Prostate gland (tissue), 2 donors: ENCODE data around the gene PPP1R13L.

Experiments
- CTCF ChIP-seq, 4 experiments: fragments of 200-600 bp in 2 of 4; fragments of 450-650 bp in 2 of 4; sonication (generic) in 2 of 4; IDR thresholded peaks; 1 replicate in 3 of 4; 2 replicates in 1 of 4; pipeline ENCODE4 v1.5.1; 2016 to 2019; ENCODE audit warnings: antibody characterized with exemption in 4 of 4, mild to moderate bottlenecking in 2 of 4, moderate library complexity in 2 of 4
- POLR2A ChIP-seq: fragments of 450-650 bp; IDR thresholded peaks from one replicate; pipeline ENCODE4 v1.6.1; 2016; ENCODE audit warnings: antibody characterized with exemption, mild to moderate bottlenecking

- TF ChIP-seq CTCF (IDR thresholded peaks at IDR 0.05) (no peak), POLR2A (no peak)
Observed at GRCh38 chr19:45376045-45376724, 28.7 kb downstream of the PPP1R13L start.
